T-helper 1 cell (primary cell): ENCODE data around the gene ADA.
A peak's percentile ranks its signal among the peaks of the same experiment; 100 is the strongest.
"Not testable (repeated sequence)": the region's sequence is repeated elsewhere in the genome, so short reads cannot be mapped to it uniquely, and the experiment has no call there.

ENCODE experiments used
- DNase-seq, 5 donors: peaks; one replicate each; pipeline ENCODE4 v3.0.0-alpha.2; 2012 to 2020
- total RNA-seq, 4 donors: gene quantifications; one replicate each; lab custom pipeline; 2026; lab: John Stamatoyannopoulos, UW

Gene ADA
- total RNA-seq: 33.0 to 50.1 (median 38.5) reads per million in 4 donors

- peak in 4 of 5 donors; percentile 28 to 59 (median 37) for DNase-seq
Observed at GRCh38 chr20:44651684-44652423, at the start of gene ADA. Gene ADA (minus strand): TSS chr20:44651699. CDS start chr20:44651607, 92 bp downstream.

- DNase-seq: no peak
Observed at GRCh38 chr20:44700306-44700705, 48.8 kb upstream of the ADA start.

- no peak for DNase-seq
Observed at GRCh38 chr20:44698351-44698750, 46.9 kb upstream of the ADA start.

GRCh38 chr20:44697041-44697440, 45.5 kb upstream of the ADA start:
- not testable (repeated sequence) for DNase-seq

GRCh38 chr20:44696315-44696714, 44.8 kb upstream of the ADA start:
- no peak for DNase-seq

- DNase-seq: no peak
Observed at GRCh38 chr20:44695674-44696300, 44.3 kb upstream of the ADA start.

- no peak for DNase-seq
Observed at GRCh38 chr20:44695295-44695673, 43.8 kb upstream of the ADA start.

- no peak for DNase-seq
Observed at GRCh38 chr20:44694159-44694558, 42.7 kb upstream of the ADA start.

- no peak for DNase-seq
Observed at GRCh38 chr20:44693627-44694026, 42.1 kb upstream of the ADA start.

- DNase-seq: no peak
Observed at GRCh38 chr20:44692932-44693480, 41.5 kb upstream of the ADA start.

- no peak for DNase-seq
Observed at GRCh38 chr20:44691424-44692423, 40.2 kb upstream of the ADA start.

- no peak for DNase-seq
Observed at GRCh38 chr20:44690781-44691423, 39.4 kb upstream of the ADA start.

- no peak for DNase-seq
Observed at GRCh38 chr20:44689809-44690208, 38.3 kb upstream of the ADA start.

GRCh38 chr20:44688053-44688625, 36.6 kb upstream of the ADA start:
- no peak for DNase-seq

GRCh38 chr20:44686934-44687333, 35.4 kb upstream of the ADA start:
- DNase-seq: no peak

GRCh38 chr20:44684047-44684967, 32.8 kb upstream of the ADA start:
- no peak for DNase-seq

GRCh38 chr20:44683263-44684046, 32.0 kb upstream of the ADA start:
- peak in 3 of 5 donors; percentile 20 to 51 (median 49) for DNase-seq

GRCh38 chr20:44681796-44682566, 30.5 kb upstream of the ADA start:
- no peak for DNase-seq

GRCh38 chr20:44678990-44679611, 27.6 kb upstream of the ADA start:
- DNase-seq: no peak
